ENCODE measurements around the gene EXOC2.

EXOC2 gene

DNA sequence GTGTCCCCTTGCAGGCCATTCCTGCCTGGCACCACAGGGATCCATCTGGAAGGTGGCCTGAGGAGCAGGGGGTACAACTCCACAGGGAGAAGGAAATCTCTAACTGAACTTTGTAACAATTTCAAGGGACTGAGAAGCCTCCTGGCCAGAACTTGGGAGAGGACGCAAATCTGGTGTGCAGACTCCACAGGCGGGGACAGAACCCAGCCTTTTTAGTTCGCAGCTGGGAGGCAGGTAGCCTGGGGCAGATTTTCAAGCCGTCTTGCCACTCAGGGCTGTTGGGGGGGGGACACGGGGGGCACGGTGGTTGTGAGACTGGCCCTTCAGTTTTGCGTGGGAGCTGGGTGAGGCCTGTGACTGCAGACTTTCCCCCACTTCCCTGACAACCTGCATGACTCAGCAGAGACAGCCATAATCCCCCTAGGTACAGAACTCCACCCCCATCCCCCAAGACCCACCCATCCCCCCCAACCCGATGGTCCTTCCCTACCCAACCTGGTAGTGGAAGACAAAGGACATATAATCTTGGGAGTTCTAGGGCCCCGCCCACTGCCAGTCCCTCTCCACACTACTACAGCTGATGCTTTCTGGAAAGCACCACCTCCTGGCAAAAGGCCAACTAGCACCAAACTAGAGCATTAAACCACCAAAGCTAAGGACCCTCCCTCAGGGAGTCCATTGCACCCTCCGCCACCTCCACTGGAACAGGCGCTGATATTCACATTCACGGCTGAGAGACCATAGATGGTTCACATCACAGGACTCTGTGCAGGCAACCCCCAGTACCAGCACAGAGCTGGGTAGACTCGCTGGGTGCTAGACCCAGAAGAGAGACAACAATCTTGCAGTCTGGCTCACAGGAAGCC is 33.0 kb downstream of the EXOC2 start:
- TF ChIP-seq, protein P1, sequence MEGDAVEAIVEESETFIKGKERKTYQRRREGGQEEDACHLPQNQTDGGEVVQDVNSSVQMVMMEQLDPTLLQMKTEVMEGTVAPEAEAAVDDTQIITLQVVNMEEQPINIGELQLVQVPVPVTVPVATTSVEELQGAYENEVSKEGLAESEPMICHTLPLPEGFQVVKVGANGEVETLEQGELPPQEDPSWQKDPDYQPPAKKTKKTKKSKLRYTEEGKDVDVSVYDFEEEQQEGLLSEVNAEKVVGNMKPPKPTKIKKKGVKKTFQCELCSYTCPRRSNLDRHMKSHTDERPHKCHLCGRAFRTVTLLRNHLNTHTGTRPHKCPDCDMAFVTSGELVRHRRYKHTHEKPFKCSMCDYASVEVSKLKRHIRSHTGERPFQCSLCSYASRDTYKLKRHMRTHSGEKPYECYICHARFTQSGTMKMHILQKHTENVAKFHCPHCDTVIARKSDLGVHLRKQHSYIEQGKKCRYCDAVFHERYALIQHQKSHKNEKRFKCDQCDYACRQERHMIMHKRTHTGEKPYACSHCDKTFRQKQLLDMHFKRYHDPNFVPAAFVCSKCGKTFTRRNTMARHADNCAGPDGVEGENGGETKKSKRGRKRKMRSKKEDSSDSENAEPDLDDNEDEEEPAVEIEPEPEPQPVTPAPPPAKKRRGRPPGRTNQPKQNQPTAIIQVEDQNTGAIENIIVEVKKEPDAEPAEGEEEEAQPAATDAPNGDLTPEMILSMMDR (IDR thresholded peaks at IDR 0.05; ENCODE audit: low read length), result no peak
- Histone ChIP-seq H3K4me2 (ENCODE audit: low read length) (no peak overlapping the region), H3K4me1 (ENCODE audit: insufficient read depth, low read length, severe bottlenecking) (peaks cover 6% of the 10 kb centered on the region), H4K20me1 (ENCODE audit: insufficient read depth, low read length) (no peaks in the 10 kb centered on the region), H3K9me3 (ENCODE audit: low read length) (no peaks in the 10 kb centered on the region), H2AFZ (ENCODE audit: low read length) (no peak overlapping the region), H3K9ac (ENCODE audit: low read length) (no peak overlapping the region), H3F3A (ENCODE audit: insufficient read depth, low read length) (no peaks in the 10 kb centered on the region), H3K36me3 (ENCODE audit: insufficient read depth, low read length) (no peaks in the 10 kb centered on the region), H3K27me3 (ENCODE audit: insufficient read depth, low read length) (no peaks in the 10 kb centered on the region), H3K27ac (ENCODE audit: low read depth, low read length, poor library complexity, severe bottlenecking) (no peak overlapping the region), H3K9me2 (ENCODE audit: low read depth, low read length) (no peaks in the 10 kb centered on the region), H3K79me2 (ENCODE audit: insufficient read depth, low read length) (no peaks in the 10 kb centered on the region), H3K4me3 (ENCODE audit: low read depth, low read length, poor library complexity, severe bottlenecking) (no peak overlapping the region)

DNA sequence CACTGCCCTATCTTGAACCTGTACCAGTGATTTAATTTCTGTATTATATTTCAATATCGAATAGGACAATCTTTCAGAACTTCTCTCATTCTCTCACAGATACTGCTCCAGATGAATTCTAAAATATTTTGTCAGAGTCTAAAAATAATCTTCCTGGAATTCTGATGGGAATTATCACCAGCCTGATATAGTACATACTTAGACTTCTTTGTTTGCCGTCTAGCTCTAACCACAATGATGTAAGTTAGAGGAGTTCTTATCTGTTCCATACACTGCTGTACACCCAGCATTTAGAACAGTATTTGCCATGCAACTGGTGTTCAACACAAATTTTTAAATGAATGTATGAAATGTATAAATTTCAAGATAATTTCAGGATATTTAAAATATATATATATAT is 34.7 kb downstream of the EXOC2 start:
- no peaks in the 10 kb centered on the region for H3K36me3 ChIP-seq (ENCODE audit: insufficient read depth, low read length)
- H3K27me3 ChIP-seq (ENCODE audit: insufficient read depth, low read length), result no peaks in the 10 kb centered on the region
- H3K9me3 ChIP-seq (ENCODE audit: low read length), result no peaks in the 10 kb centered on the region
- no peaks in the 10 kb centered on the region for H4K20me1 ChIP-seq (ENCODE audit: insufficient read depth, low read length)
- no peak overlapping the region for H3K9ac ChIP-seq (ENCODE audit: low read length)
- H3K4me2 ChIP-seq (ENCODE audit: low read length), result no peak overlapping the region
- no peak overlapping the region for H3K27ac ChIP-seq (ENCODE audit: low read depth, low read length, poor library complexity, severe bottlenecking)
- no peaks in the 10 kb centered on the region for H3K79me2 ChIP-seq (ENCODE audit: insufficient read depth, low read length)
- no peak overlapping the region for H3K4me3 ChIP-seq (ENCODE audit: low read depth, low read length, poor library complexity, severe bottlenecking)
- H3K9me2 ChIP-seq (ENCODE audit: low read depth, low read length), result no peaks in the 10 kb centered on the region
- TF ChIP-seq, protein P1 (IDR thresholded peaks at IDR 0.05; ENCODE audit: low read length), result no peak
- TF ChIP-seq EZH2 (IDR thresholded peaks at IDR 0.05; ENCODE audit: borderline replicate concordance, low read length), result no peak
- H3K4me1 ChIP-seq (ENCODE audit: insufficient read depth, low read length, severe bottlenecking), result peaks cover 6% of the 10 kb centered on the region
- H3F3A ChIP-seq (ENCODE audit: insufficient read depth, low read length), result no peaks in the 10 kb centered on the region
- H2AFZ ChIP-seq (ENCODE audit: low read length), result no peak overlapping the region

DNA sequence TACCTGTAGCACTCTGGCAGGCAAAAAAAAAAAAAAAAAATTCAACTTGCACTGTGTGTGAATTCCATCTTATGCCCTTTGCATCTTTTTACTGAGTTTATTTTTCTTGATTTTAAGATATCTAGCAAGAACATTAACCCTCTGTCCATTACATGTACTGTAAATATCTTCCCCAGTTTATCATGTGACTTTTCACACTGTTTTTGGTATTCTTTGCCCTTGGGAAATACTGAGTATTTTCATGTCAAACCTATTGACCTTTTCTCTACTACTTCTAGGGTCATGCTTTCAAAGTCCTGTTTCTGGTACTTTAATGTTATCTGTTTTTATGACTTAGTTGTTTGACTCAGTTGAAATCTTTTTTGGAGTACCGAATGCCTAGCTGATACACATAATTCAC is 35.2 kb downstream of the EXOC2 start:
- Histone ChIP-seq H2AFZ (ENCODE audit: low read length) (no peak overlapping the region), H3K4me1 (ENCODE audit: insufficient read depth, low read length, severe bottlenecking) (peaks cover 6% of the 10 kb centered on the region), H3K4me2 (ENCODE audit: low read length) (no peak overlapping the region), H3K27me3 (ENCODE audit: insufficient read depth, low read length) (no peaks in the 10 kb centered on the region), H3F3A (ENCODE audit: insufficient read depth, low read length) (no peaks in the 10 kb centered on the region), H4K20me1 (ENCODE audit: insufficient read depth, low read length) (no peaks in the 10 kb centered on the region), H3K27ac (ENCODE audit: low read depth, low read length, poor library complexity, severe bottlenecking) (no peak overlapping the region), H3K9ac (ENCODE audit: low read length) (no peak overlapping the region), H3K9me3 (ENCODE audit: low read length) (no peaks in the 10 kb centered on the region), H3K4me3 (ENCODE audit: low read depth, low read length, poor library complexity, severe bottlenecking) (no peak overlapping the region), H3K9me2 (ENCODE audit: low read depth, low read length) (no peaks in the 10 kb centered on the region), H3K79me2 (ENCODE audit: insufficient read depth, low read length) (no peaks in the 10 kb centered on the region), H3K36me3 (ENCODE audit: insufficient read depth, low read length) (no peaks in the 10 kb centered on the region)
- TF ChIP-seq, protein P1 (IDR thresholded peaks at IDR 0.05; ENCODE audit: low read length), result no peak
- TF ChIP-seq EZH2 (IDR thresholded peaks at IDR 0.05; ENCODE audit: borderline replicate concordance, low read length), result no peak

Data from OCI-LY1 (cell line).